Measurements from ENCODE around the gene ACYP2. TPM values are rescaled to one million over a fixed set of nuclear protein-coding genes. Genes with fewer than 3 reads are reported as not detected.
"Not testable (repeated sequence)": the region's sequence is repeated elsewhere in the genome, so short reads cannot be mapped to it uniquely, and the experiment has no call there.

The ACYP2 gene
- total RNA-seq, result 14.9 and 15.9 TPM in 2 replicates

GRCh38 chr2:54115284-54116137, at the start of gene ACYP2:
Gene ACYP2, plus strand, starts transcription at chr2:54115615.
- peak; percentile 84 for ATAC-seq (ENCODE audit: low read depth)
- ChIA-PET CTCF (interaction anchor here (0.9 to 2.1 kb wide), 4 partner anchors 8 to 589 kb away, joined by 3 to 17 read pairs (median 4); no protein-coding TSS in a partner anchor), POLR2A (interaction anchor here (0.5 to 3.2 kb wide), 16 partner anchors 9 to 1403 kb away, joined by 3 to 25 read pairs (median 4); partner anchors contain the start of genes ASB3, CHAC2, ERLEC1 and PSME4)
- Mint-ChIP-seq H3K4me1 (peaks cover 26% of the 10 kb centered on the region), H3K36me3 (ENCODE audit: low read depth) (peaks cover 30% of the 10 kb centered on the region), H3K27ac (peak within 1 kb of the TSS; percentile 100), H3K4me3 (peak within 1 kb of the TSS; percentile 97), H3K9me3 (peaks cover 5% of the 10 kb centered on the region), H3K27me3 (no peaks in the 10 kb centered on the region)
- no peak for TF ChIP-seq CTCF (IDR thresholded peaks at IDR 0.05)
- peak; percentile 89 for DNase-seq
- intact Hi-C loops (cut with micrococcal nuclease), result loop anchor here (1.0 to 10.0 kb wide), 12 partner anchors 12 to 1579 kb away; partner anchors contain the start of genes ASB3, CFAP36, CHAC2 and EML6

- no peak for ATAC-seq (ENCODE audit: low read depth)
- TF ChIP-seq CTCF (IDR thresholded peaks at IDR 0.05), result no peak
- H3K27me3 Mint-ChIP-seq, result no peaks in the 10 kb centered on the region
- POLR2A ChIA-PET, result no interaction called here
- H3K27ac Mint-ChIP-seq, result no peak overlapping the region
- intact Hi-C loops (cut with micrococcal nuclease), result no loop called here
- H3K9me3 Mint-ChIP-seq, result no peaks in the 10 kb centered on the region
- no peak for DNase-seq
- CTCF ChIA-PET, result no interaction called here
- H3K4me1 Mint-ChIP-seq, result peaks cover 20% of the 10 kb centered on the region
- H3K4me3 Mint-ChIP-seq, result no peak overlapping the region
- peaks cover 2% of the 10 kb centered on the region for H3K36me3 Mint-ChIP-seq (ENCODE audit: low read depth)
Observed at GRCh38 chr2:54065891-54066290, 49.5 kb upstream of the ACYP2 start.

- no peak for TF ChIP-seq CTCF (IDR thresholded peaks at IDR 0.05)
- intact Hi-C loops (cut with micrococcal nuclease), result no loop called here
- H3K4me1 Mint-ChIP-seq, result peaks cover 19% of the 10 kb centered on the region
- ATAC-seq (ENCODE audit: low read depth), result no peak
- ChIA-PET POLR2A (interaction anchor here (0.5 kb wide), 1 partner anchor 28 kb away, joined by 7 read pairs; no protein-coding TSS in a partner anchor), CTCF (no interaction called here)
- H3K27me3 Mint-ChIP-seq, result no peaks in the 10 kb centered on the region
- no peak for DNase-seq
- no peaks in the 10 kb centered on the region for H3K9me3 Mint-ChIP-seq
- H3K36me3 Mint-ChIP-seq (ENCODE audit: low read depth), result peaks cover 4% of the 10 kb centered on the region
- no peak overlapping the region for H3K4me3 Mint-ChIP-seq
- H3K27ac Mint-ChIP-seq, result no peak overlapping the region
Observed at GRCh38 chr2:54067851-54068375, 47.5 kb upstream of the ACYP2 start.

GRCh38 chr2:54072483-54072882, 42.9 kb upstream of the ACYP2 start:
- H3K9me3 Mint-ChIP-seq; CTCF ChIA-PET; H3K36me3 Mint-ChIP-seq (ENCODE audit: low read depth); DNase-seq; H3K4me3 Mint-ChIP-seq; intact Hi-C loops (cut with micrococcal nuclease); H3K27me3 Mint-ChIP-seq; H3K27ac Mint-ChIP-seq; ATAC-seq (ENCODE audit: low read depth): not testable (repeated sequence)
- POLR2A ChIA-PET, result interaction anchor here (0.6 to 0.7 kb wide), 2 partner anchors 14 to 35 kb away, joined by 3 to 4 read pairs; no protein-coding TSS in a partner anchor
- H3K4me1 Mint-ChIP-seq, result peaks cover 24% of the 10 kb centered on the region

DNA sequence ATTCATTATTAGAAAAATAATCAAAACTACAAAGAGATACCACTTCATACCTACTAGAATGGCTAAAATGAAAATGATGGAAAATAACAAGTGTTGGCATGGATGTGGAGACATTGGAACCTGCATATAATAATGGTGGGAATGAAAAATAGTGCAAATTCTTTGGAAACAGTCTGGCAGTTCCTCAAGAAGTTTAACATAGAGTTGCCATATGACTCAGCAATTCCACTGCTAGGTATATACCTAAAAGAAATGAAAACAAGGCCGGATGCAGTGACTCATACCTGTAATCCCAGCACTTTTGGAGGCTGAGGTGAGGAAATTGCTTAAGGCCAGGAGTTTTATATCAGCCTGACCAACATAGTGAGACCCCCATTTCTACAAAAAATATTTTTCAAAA, 41.6 kb upstream of the ACYP2 start:
- Mint-ChIP-seq H3K36me3 (ENCODE audit: low read depth) (peaks cover 2% of the 10 kb centered on the region), H3K4me1 (peaks cover 18% of the 10 kb centered on the region), H3K27ac (no peak overlapping the region), H3K27me3 (no peaks in the 10 kb centered on the region), H3K4me3 (no peak overlapping the region), H3K9me3 (no peaks in the 10 kb centered on the region)
- intact Hi-C loops (cut with micrococcal nuclease), result no loop called here
- POLR2A ChIA-PET, result no interaction called here
- TF ChIP-seq CTCF (IDR thresholded peaks at IDR 0.05), result no peak
- CTCF ChIA-PET, result no interaction called here
- DNase-seq (no peak), ATAC-seq (ENCODE audit: low read depth) (no peak)

All from activated B cell treated with CpG ODN at 0.5 μM for 24 hours (primary cell).